SK-N-MC (cell line): ENCODE results near the gene LANCL3.

Source experiments
- EZH2 ChIP-seq: fragments of 200-600 bp; sonication (generic); IDR thresholded peaks from one replicate; pipeline ENCODE4 v1.6.1; 2017; ENCODE audit warnings: antibody characterized with exemption
- FOXP2 ChIP-seq: optimal IDR thresholded peaks from 2 replicates; pipeline ENCODE3; 2011; ENCODE audit warnings: mild to moderate bottlenecking, moderate library complexity; ENCODE audit not compliant: insufficient read depth; ENCODE audit errors: extremely low read length, control extremely low read depth
- POLR2AphosphoS5 ChIP-seq: IDR thresholded peaks from 2 replicates; pipeline ENCODE4 v1.6.1; 2012; ENCODE audit warnings: mild to moderate bottlenecking, low read depth, low read length, borderline replicate concordance

DNA sequence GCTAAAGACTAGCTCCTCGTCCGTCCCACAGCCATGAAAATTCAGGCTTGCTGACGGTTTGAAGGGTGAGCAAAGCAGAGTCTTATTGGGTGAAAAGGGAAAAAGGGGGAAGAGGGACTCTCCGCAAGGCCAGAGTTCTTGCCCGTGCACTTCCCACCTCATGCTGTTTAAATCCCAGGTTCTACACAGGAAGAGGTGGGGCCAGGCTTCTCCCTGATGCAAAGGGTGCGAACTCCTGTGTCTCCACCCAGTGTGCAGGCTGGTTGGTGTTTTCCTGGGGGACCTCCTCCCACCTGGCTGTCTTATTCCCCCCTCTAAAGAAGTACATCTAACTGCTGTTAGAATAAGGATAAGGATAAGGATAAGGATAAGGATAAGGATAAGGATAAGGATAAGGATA lies 18.0 kb upstream of the LANCL3 start:
- TF ChIP-seq EZH2 (no peak), POLR2AphosphoS5 (no peak), FOXP2 (no peak)
